T-helper 1 cell (primary cell): ENCODE data around the gene AMDHD2.
A peak's percentile ranks its signal among the peaks of the same experiment; 100 is the strongest.

Experiments used
- DNase-seq, 5 donors: peaks; one replicate each; pipeline ENCODE4 v3.0.0-alpha.2; 2012 to 2020

Gene AMDHD2

GRCh38 chr16:2499454-2499853 is 20.7 kb upstream of the AMDHD2 start:
- no peak for DNase-seq

- DNase-seq = no peak
Measured at GRCh38 chr16:2499890-2500429, 20.2 kb upstream of the AMDHD2 start.

GRCh38 chr16:2500430-2500917 is 19.7 kb upstream of the AMDHD2 start:
- no peak for DNase-seq

- DNase-seq = peak; percentile 52 to 76 (median 71)
Measured at GRCh38 chr16:2500918-2501750, 19.0 kb upstream of the AMDHD2 start.

GRCh38 chr16:2501946-2502895 is 17.9 kb upstream of the AMDHD2 start:
- DNase-seq = no peak

GRCh38 chr16:2505695-2506094 is 14.5 kb upstream of the AMDHD2 start:
- no peak for DNase-seq

- no peak for DNase-seq
Measured at GRCh38 chr16:2507052-2507659, 13.0 kb upstream of the AMDHD2 start.

- DNase-seq = no peak
Measured at GRCh38 chr16:2507665-2508064, 12.5 kb upstream of the AMDHD2 start.

GRCh38 chr16:2508722-2509400 is 11.3 kb upstream of the AMDHD2 start:
- no peak for DNase-seq

GRCh38 chr16:2511128-2511800 is 8.9 kb upstream of the AMDHD2 start:
- DNase-seq = no peak

- no peak for DNase-seq
Measured at GRCh38 chr16:2511996-2512734, 8.0 kb upstream of the AMDHD2 start.

- DNase-seq = no peak
Measured at GRCh38 chr16:2512735-2513404, 7.3 kb upstream of the AMDHD2 start.

GRCh38 chr16:2513405-2514332 is 6.5 kb upstream of the AMDHD2 start, which contains the start of gene ATP6V0C:
Gene ATP6V0C (plus strand): TSS chr16:2513952. CDS start chr16:2514104, 152 bp downstream.
- DNase-seq = peak; percentile 84 to 92 (median 85)

- DNase-seq = peak in 2 of 5 donors; percentile 30 to 54
Measured at GRCh38 chr16:2514333-2515179, 5.6 kb upstream of the AMDHD2 start.

- no peak for DNase-seq
Measured at GRCh38 chr16:2515180-2515851, 4.9 kb upstream of the AMDHD2 start.

- DNase-seq = no peak
Measured at GRCh38 chr16:2516391-2517240, 3.6 kb upstream of the AMDHD2 start.
